Neural crest cell (in vitro differentiated cells): ENCODE data around the gene TMEM190. TPM values are rescaled to one million over a fixed set of nuclear protein-coding genes. Genes with fewer than 3 reads are reported as not detected.

ENCODE experiments used
- DNase-seq: peaks from one replicate; pipeline ENCODE4 v3.0.0; 2021; ENCODE audit warnings: low read depth, mixed read lengths, low spot score
- H3K27ac Mint-ChIP-seq: one replicate; pipeline ENCODE4 v1.8.0; 2021; ENCODE audit warnings: mild to moderate bottlenecking, mixed read lengths; ENCODE audit not compliant: unreplicated experiment
- H3K27me3 Mint-ChIP-seq: 2 replicates; pipeline ENCODE4 v1.8.0; 2021; ENCODE audit warnings: low read depth, mild to moderate bottlenecking, mixed read lengths
- H3K36me3 Mint-ChIP-seq: 2 replicates; pipeline ENCODE4 v1.8.0; 2021; ENCODE audit warnings: low read depth, mild to moderate bottlenecking, mixed read lengths
- H3K4me1 Mint-ChIP-seq: 2 replicates; pipeline ENCODE4 v1.8.0; 2021; ENCODE audit warnings: mixed read lengths
- H3K4me3 Mint-ChIP-seq: one replicate; pipeline ENCODE4 v1.8.0; 2021; ENCODE audit warnings: mild to moderate bottlenecking, mixed read lengths
- H3K9me3 Mint-ChIP-seq: 2 replicates; pipeline ENCODE4 v1.8.0; 2021; ENCODE audit warnings: mixed read lengths
- total RNA-seq: library from RNA; stranded (reverse); gene quantifications from 2 replicates; pipeline ENCODE4 v1.2.1, GENCODE V29; 2021
- TF ChIP-seq, protein P1 (sequence below): fragments of 200-600 bp; sonication (generic); conservative IDR thresholded peaks from 2 replicates; pipeline ENCODE4 v1.5.0; 2021; ENCODE audit warnings: antibody characterized with exemption, mild to moderate bottlenecking

Gene TMEM190
- total RNA-seq, 1 donor from 2014 or later = not detected

- DNase-seq = no peak
- Mint-ChIP-seq H3K9me3 (no peaks in the 10 kb centered on the region), H3K4me1 (peaks cover 17% of the 10 kb centered on the region), H3K27me3 (peaks cover 43% of the 10 kb centered on the region), H3K27ac (no peak overlapping the region), H3K36me3 (no peaks in the 10 kb centered on the region), H3K4me3 (no peak overlapping the region)
- TF ChIP-seq, protein P1, sequence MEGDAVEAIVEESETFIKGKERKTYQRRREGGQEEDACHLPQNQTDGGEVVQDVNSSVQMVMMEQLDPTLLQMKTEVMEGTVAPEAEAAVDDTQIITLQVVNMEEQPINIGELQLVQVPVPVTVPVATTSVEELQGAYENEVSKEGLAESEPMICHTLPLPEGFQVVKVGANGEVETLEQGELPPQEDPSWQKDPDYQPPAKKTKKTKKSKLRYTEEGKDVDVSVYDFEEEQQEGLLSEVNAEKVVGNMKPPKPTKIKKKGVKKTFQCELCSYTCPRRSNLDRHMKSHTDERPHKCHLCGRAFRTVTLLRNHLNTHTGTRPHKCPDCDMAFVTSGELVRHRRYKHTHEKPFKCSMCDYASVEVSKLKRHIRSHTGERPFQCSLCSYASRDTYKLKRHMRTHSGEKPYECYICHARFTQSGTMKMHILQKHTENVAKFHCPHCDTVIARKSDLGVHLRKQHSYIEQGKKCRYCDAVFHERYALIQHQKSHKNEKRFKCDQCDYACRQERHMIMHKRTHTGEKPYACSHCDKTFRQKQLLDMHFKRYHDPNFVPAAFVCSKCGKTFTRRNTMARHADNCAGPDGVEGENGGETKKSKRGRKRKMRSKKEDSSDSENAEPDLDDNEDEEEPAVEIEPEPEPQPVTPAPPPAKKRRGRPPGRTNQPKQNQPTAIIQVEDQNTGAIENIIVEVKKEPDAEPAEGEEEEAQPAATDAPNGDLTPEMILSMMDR = no peak
Observed at GRCh38 chr19:55366790-55367189, 9.8 kb upstream of the TMEM190 start.

DNA sequence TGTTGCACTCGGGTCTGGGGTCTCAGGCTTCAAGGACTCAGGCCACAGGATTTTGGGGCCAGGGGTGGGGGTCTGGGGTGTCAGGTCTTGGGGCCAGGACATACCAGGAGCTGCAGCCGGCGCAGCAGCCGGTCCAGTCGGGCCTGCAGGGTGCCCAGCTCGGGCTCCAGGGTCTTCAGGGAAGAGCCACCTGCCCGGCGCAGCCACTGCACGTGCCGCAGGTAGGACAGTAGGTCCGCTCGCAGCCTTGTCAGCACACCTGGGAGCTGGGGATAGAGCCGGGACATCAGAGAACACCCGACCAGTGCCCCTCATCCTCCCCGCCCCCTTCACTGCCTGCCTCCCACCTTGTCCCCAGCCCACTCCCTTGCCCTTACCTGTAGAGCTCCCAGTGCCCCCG, 8.5 kb upstream of the TMEM190 start:
- H3K9me3 Mint-ChIP-seq = no peaks in the 10 kb centered on the region
- H3K27ac Mint-ChIP-seq = no peak overlapping the region
- no peak overlapping the region for H3K4me3 Mint-ChIP-seq
- peaks cover 21% of the 10 kb centered on the region for H3K4me1 Mint-ChIP-seq
- H3K36me3 Mint-ChIP-seq = no peaks in the 10 kb centered on the region
- peaks cover 50% of the 10 kb centered on the region for H3K27me3 Mint-ChIP-seq
- TF ChIP-seq, protein P1 = no peak
- DNase-seq = no peak

GRCh38 chr19:55368701-55369563, 7.7 kb upstream of the TMEM190 start:
- peaks cover 22% of the 10 kb centered on the region for H3K4me1 Mint-ChIP-seq
- TF ChIP-seq, protein P1 = no peak
- no peak overlapping the region for H3K4me3 Mint-ChIP-seq
- peaks cover 54% of the 10 kb centered on the region for H3K27me3 Mint-ChIP-seq
- H3K27ac Mint-ChIP-seq = no peak overlapping the region
- no peak for DNase-seq
- H3K36me3 Mint-ChIP-seq = no peaks in the 10 kb centered on the region
- no peaks in the 10 kb centered on the region for H3K9me3 Mint-ChIP-seq

- H3K36me3 Mint-ChIP-seq = no peaks in the 10 kb centered on the region
Observed at GRCh38 chr19:55369653-55370304, 6.8 kb upstream of the TMEM190 start.

DNA sequence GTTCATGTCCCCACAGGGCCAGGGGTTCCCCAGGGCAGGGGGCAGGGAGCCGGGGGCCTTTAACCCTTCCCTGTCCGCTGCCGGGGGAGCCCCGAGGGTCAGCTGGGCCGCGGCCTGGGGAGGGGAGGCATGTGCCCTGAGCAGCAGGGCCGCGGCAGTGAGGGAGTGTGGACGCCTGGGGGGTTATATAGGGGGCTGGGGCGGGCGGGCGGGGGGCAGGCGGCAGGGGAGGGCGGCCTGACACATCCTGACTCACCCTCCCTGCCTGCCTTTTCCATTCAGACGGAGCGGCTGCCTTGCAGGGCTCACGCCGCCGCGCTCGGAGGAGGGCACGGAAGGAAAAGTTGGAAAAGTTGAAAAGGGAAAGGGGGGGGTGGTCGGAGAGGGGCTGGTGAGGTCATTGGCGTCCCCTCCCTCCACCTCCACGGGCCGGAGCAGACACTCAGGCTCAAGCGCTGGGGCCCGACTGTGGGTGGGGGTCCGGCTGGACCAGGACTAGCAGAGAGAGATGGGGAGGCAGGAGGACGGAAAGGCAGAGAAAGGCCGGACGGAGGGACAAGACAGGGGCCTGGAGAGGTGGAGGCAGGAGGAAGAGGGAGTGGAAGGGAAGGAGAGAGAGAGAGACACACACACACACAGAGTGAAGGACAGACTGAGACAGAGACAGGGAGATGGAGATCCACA, 6.2 kb upstream of the TMEM190 start, which contains the start of gene IL11:
Gene IL11 (minus strand): TSS at position 159 of the 684 bp plus-strand sequence. CDS start 153 bp downstream, at position 6.
- peak within 1 kb of the TSS; percentile 71 for H3K4me3 Mint-ChIP-seq
- H3K27me3 Mint-ChIP-seq = peaks cover 55% of the 10 kb centered on the region
- peak within 1 kb of the TSS; percentile 57 for H3K27ac Mint-ChIP-seq
- H3K9me3 Mint-ChIP-seq = no peaks in the 10 kb centered on the region
- DNase-seq = no peak
- no peaks in the 10 kb centered on the region for H3K36me3 Mint-ChIP-seq
- H3K4me1 Mint-ChIP-seq = peaks cover 21% of the 10 kb centered on the region
- TF ChIP-seq, protein P1 = no peak

More at GRCh38 chr19:55369653-55370304, 6.8 kb upstream of the TMEM190 start:
- TF ChIP-seq, protein P1 = no peak
- DNase-seq = peak; percentile 55
- peak overlapping the region; percentile 57 for H3K27ac Mint-ChIP-seq
- peaks cover 21% of the 10 kb centered on the region for H3K4me1 Mint-ChIP-seq
- peaks cover 55% of the 10 kb centered on the region for H3K27me3 Mint-ChIP-seq
- H3K9me3 Mint-ChIP-seq = no peaks in the 10 kb centered on the region
- H3K4me3 Mint-ChIP-seq = peak overlapping the region; percentile 71
